OCI-LY7 (cell line): ENCODE measurements around the gene CAT. TPM values are rescaled to one million over a fixed set of nuclear protein-coding genes. Genes with fewer than 3 reads are reported as not detected.

Experiments
- BruUV-seq: library from RNA; stranded (reverse); fragments of 400-500 nt; replicated peaks from 2 replicates; lab custom pipeline; 2021; lab: Mats Ljungman, UMichigan
- CTCF ChIA-PET: fragments of 300-600 bp; sonication (Branson Sonifier 250); formaldehyde crosslinking; loops from one replicate; lab custom pipeline; 2022; ENCODE audit warnings: antibody characterized with exemption; ENCODE audit not compliant: unreplicated experiment; lab: Charles Lee
- POLR2A ChIA-PET: fragments of 300-600 bp; sonication (Branson Sonifier 250); formaldehyde crosslinking; loops from one replicate; lab custom pipeline; 2022; ENCODE audit warnings: antibody characterized with exemption; lab: Charles Lee
- DNase-seq: peaks from one replicate; pipeline ENCODE4 v3.0.0-alpha.2; 2015; ENCODE audit warnings: low spot score
- H2AFZ ChIP-seq: fragments of 200-600 bp; sonication (generic), shearing (Covaris generic); 2 replicates; pipeline ENCODE4 v1.6.1; 2014; ENCODE audit warnings: mild to moderate bottlenecking, antibody characterized with exemption, low read length, moderate library complexity
- H3K27ac ChIP-seq: fragments of 200-600 bp; sonication (generic); 2 replicates; pipeline ENCODE4 v1.5.1; 2014; ENCODE audit warnings: mixed run types, low read depth, mild to moderate bottlenecking, moderate library complexity, low read length, inconsistent platforms; ENCODE audit not compliant: poor library complexity, severe bottlenecking
- H3K36me3 ChIP-seq: fragments of 200-600 bp; sonication (generic); 2 replicates; pipeline ENCODE4 v1.6.1; 2014; ENCODE audit warnings: mild to moderate bottlenecking, antibody characterized with exemption, low read length, moderate library complexity, mixed read lengths; ENCODE audit not compliant: insufficient read depth
- H3K4me1 ChIP-seq: fragments of 200-600 bp; sonication (generic); 2 replicates; pipeline ENCODE4 v1.5.1; 2014; ENCODE audit warnings: mild to moderate bottlenecking, low read length; ENCODE audit not compliant: insufficient read depth, poor library complexity, severe bottlenecking
- H3K4me2 ChIP-seq: fragments of 200-600 bp; sonication (generic); 2 replicates; pipeline ENCODE4 v1.6.1; 2014; ENCODE audit warnings: mild to moderate bottlenecking, low read length
- H3K4me3 ChIP-seq: fragments of 200-600 bp; sonication (generic); 2 replicates; pipeline ENCODE4 v1.5.1; 2014; ENCODE audit warnings: mild to moderate bottlenecking, low read depth, low read length; ENCODE audit not compliant: poor library complexity, severe bottlenecking
- H3K79me2 ChIP-seq: fragments of 200-600 bp; sonication (generic); 2 replicates; pipeline ENCODE4 v1.6.1; 2016; ENCODE audit warnings: low read depth, mild to moderate bottlenecking, low read length, moderate library complexity, mixed read lengths; ENCODE audit not compliant: insufficient read depth
- H3K9me2 ChIP-seq: fragments of 200-600 bp; sonication (generic); 2 replicates; pipeline ENCODE4 v1.6.1; 2016; ENCODE audit warnings: mild to moderate bottlenecking, low read length, mixed read lengths; ENCODE audit not compliant: insufficient read depth
- H3K9me3 ChIP-seq: fragments of 200-600 bp; sonication (generic); 2 replicates; pipeline ENCODE4 v1.6.1; 2014; ENCODE audit warnings: mild to moderate bottlenecking, mixed run types, low read length, mixed read lengths
- H4K20me1 ChIP-seq: fragments of 200-600 bp; sonication (generic); 2 replicates; pipeline ENCODE4 v1.6.1; 2014; ENCODE audit warnings: mild to moderate bottlenecking, antibody characterized with exemption, low read length, moderate library complexity, mixed read lengths; ENCODE audit not compliant: insufficient read depth
- CTCF ChIP-seq: fragments of 200-600 bp; sonication (generic); conservative IDR thresholded peaks from 2 replicates; pipeline ENCODE4 v1.5.1; 2014; ENCODE audit warnings: mild to moderate bottlenecking, antibody characterized with exemption, low read length, moderate library complexity, mixed read lengths
- EZH2phosphoT487 ChIP-seq: fragments of 200-600 bp; sonication (generic); IDR thresholded peaks from 2 replicates; pipeline ENCODE4 v1.6.1; 2018; ENCODE audit warnings: low read depth, borderline replicate concordance, mild to moderate bottlenecking, mixed run types, antibody characterized with exemption, low read length, moderate library complexity, mixed read lengths
- intact Hi-C: fragments of 100-400 bp; cut with micrococcal nuclease; formaldehyde crosslinking; loops from one replicate; pipeline ENCODE4 v1.10.0; 2022; ENCODE audit not compliant: unreplicated experiment
- total RNA-seq, 2 experiments: library from RNA; depleted of rRNA in 1 of 2; stranded (reverse); fragments of >200 nt in 1 of 2; shearing (Covaris generic) in 1 of 2; gene quantifications; 2 replicates each; pipeline ENCODE4 v1.2.3, GENCODE V29; 2014 to 2022

The CAT gene
- total RNA-seq, 2 experiments from 2014 or later = 46.6 to 47.8 TPM

- Histone ChIP-seq H3K4me2 (no peak overlapping the region), H3K79me2 (no peaks in the 10 kb centered on the region), H2AFZ (no peak overlapping the region), H4K20me1 (no peaks in the 10 kb centered on the region), H3K9me3 (peaks cover 11% of the 10 kb centered on the region; the same call in 1 of the 2 replicates), H3K36me3 (no peaks in the 10 kb centered on the region), H3K4me3 (no peak overlapping the region), H3K9me2 (no peaks in the 10 kb centered on the region), H3K4me1 (no peaks in the 10 kb centered on the region), H3K27ac (no peak overlapping the region)
- ChIA-PET CTCF (no interaction called here), POLR2A (no interaction called here)
- DNase-seq = no peak
- BruUV-seq = no TSS peak
- TF ChIP-seq EZH2phosphoT487 (no peak), CTCF (no peak)
- intact Hi-C loops = no loop called here
Measured at GRCh38 chr11:34411111-34411510, 27.6 kb upstream of the CAT start.

GRCh38 chr11:34411791-34412190, 26.9 kb upstream of the CAT start:
- H2AFZ ChIP-seq = no peak overlapping the region
- intact Hi-C loops = no loop called here
- no peak for DNase-seq
- H3K27ac ChIP-seq = no peak overlapping the region
- BruUV-seq = no TSS peak
- no peak overlapping the region for H3K4me3 ChIP-seq
- H3K9me3 ChIP-seq = peaks cover 11% of the 10 kb centered on the region; the same call in 1 of the 2 replicates
- POLR2A ChIA-PET = no interaction called here
- CTCF ChIA-PET = no interaction called here
- H3K36me3 ChIP-seq = no peaks in the 10 kb centered on the region
- H3K9me2 ChIP-seq = no peaks in the 10 kb centered on the region
- no peak for TF ChIP-seq EZH2phosphoT487
- no peak for TF ChIP-seq CTCF
- H4K20me1 ChIP-seq = no peaks in the 10 kb centered on the region
- H3K4me1 ChIP-seq = no peaks in the 10 kb centered on the region
- no peaks in the 10 kb centered on the region for H3K79me2 ChIP-seq
- no peak overlapping the region for H3K4me2 ChIP-seq

GRCh38 chr11:34413263-34413662, 25.5 kb upstream of the CAT start:
- no peak overlapping the region for H3K4me3 ChIP-seq
- CTCF ChIA-PET = no interaction called here
- peaks cover 11% of the 10 kb centered on the region; the same call in 1 of the 2 replicates for H3K9me3 ChIP-seq
- H3K36me3 ChIP-seq = no peaks in the 10 kb centered on the region
- intact Hi-C loops = no loop called here
- TF ChIP-seq CTCF (no peak), EZH2phosphoT487 (no peak)
- H2AFZ ChIP-seq = no peak overlapping the region
- no peaks in the 10 kb centered on the region for H3K9me2 ChIP-seq
- no peak overlapping the region for H3K27ac ChIP-seq
- H3K79me2 ChIP-seq = no peaks in the 10 kb centered on the region
- POLR2A ChIA-PET = interaction anchor here (1.2 kb wide), 1 partner anchor 26 kb away, joined by 3 read pairs; no protein-coding TSS in a partner anchor
- no peak overlapping the region for H3K4me2 ChIP-seq
- no peaks in the 10 kb centered on the region for H4K20me1 ChIP-seq
- DNase-seq = no peak
- BruUV-seq = no TSS peak
- H3K4me1 ChIP-seq = no peaks in the 10 kb centered on the region
